Measurements from ENCODE around the gene OR2A42.
"Not testable (repeated sequence)": the region's sequence is repeated elsewhere in the genome, so short reads cannot be mapped to it uniquely, and the experiment has no call there.

GRCh38 chr7:144226866-144227265 lies 12.5 kb downstream of the OR2A42 start:
- TF ChIP-seq CTCF (conservative IDR thresholded peaks at IDR 0.05; ENCODE audit: low read length); EZH2phosphoT487 (IDR thresholded peaks at IDR 0.05; ENCODE audit: borderline replicate concordance, low read depth, low read length): not testable (repeated sequence)
